Prostate gland (tissue), 2 donors: Measurements from ENCODE around the gene PNISR. TPM values are rescaled to one million over a fixed set of nuclear protein-coding genes. Genes with fewer than 3 reads are reported as not detected.

Experiments
- DNase-seq: peaks from one replicate; pipeline ENCODE4 v3.0.0-alpha.2; 2019; ENCODE audit warnings: low spot score
- H3K27ac ChIP-seq, 2 donors: fragments of 200-600 bp; sonication (generic); 2 replicates each; pipeline ENCODE4 v1.5.1; 2017 to 2019
- H3K27me3 ChIP-seq: fragments of 200-600 bp; sonication (generic); replicated peaks from 2 replicates; pipeline ENCODE4 v1.5.1; 2019; ENCODE audit not compliant: insufficient read depth
- H3K36me3 ChIP-seq, 2 donors: fragments of 200-600 bp; sonication (generic); 1 replicate in 1 of 2; 2 replicates in 1 of 2; pipeline versions ENCODE4 v1.5.1 to v1.8.1; 2017 to 2019
- H3K4me1 ChIP-seq: fragments of 200-600 bp; sonication (generic); replicated peaks from 2 replicates; pipeline ENCODE4 v1.5.1; 2019
- H3K4me3 ChIP-seq, 2 donors: fragments of 200-600 bp; sonication (generic); 2 replicates each; pipeline ENCODE4 v1.5.1; 2017 to 2019
- H3K9me3 ChIP-seq: fragments of 200-600 bp; sonication (generic); 2 replicates; pipeline ENCODE4 v1.5.1; 2017
- POLR2A ChIP-seq: fragments of 450-650 bp; IDR thresholded peaks from one replicate; pipeline ENCODE4 v1.6.1; 2016; ENCODE audit warnings: antibody characterized with exemption, mild to moderate bottlenecking
- POLR2AphosphoS5 ChIP-seq: sonication (generic); formaldehyde crosslinking; IDR thresholded peaks from one replicate; pipeline ENCODE4 v1.6.1; 2017; ENCODE audit warnings: antibody characterized with exemption
- WGBS: methylation state at CpG from one replicate; pipeline ENCODE4 v1.1.5; 2018; 5-methylcytosine and 5-hydroxymethylcytosine counted together
- intact Hi-C: fragments of 100-400 bp; cut with DNase I; formaldehyde crosslinking; loops from one replicate; pipeline ENCODE4 v1.14.2; 2022
- total RNA-seq, 2 donors: library from RNA; depleted of rRNA; stranded (reverse); fragments of >200 nt; gene quantifications; one replicate each; pipeline ENCODE4 v1.1.0, GENCODE V29; 2016
- TF ChIP-seq, protein P1 (sequence below), 4 experiments: fragments of 200-600 bp in 2 of 4; fragments of 450-650 bp in 2 of 4; sonication (generic) in 2 of 4; IDR thresholded peaks; 1 replicate in 3 of 4; 2 replicates in 1 of 4; pipeline ENCODE4 v1.5.1; 2016 to 2019; ENCODE audit warnings: antibody characterized with exemption in 4 of 4, mild to moderate bottlenecking in 2 of 4, moderate library complexity in 2 of 4

The PNISR gene
- total RNA-seq, 2 donors from 2014 or later = 62.0 to 161 TPM

DNA sequence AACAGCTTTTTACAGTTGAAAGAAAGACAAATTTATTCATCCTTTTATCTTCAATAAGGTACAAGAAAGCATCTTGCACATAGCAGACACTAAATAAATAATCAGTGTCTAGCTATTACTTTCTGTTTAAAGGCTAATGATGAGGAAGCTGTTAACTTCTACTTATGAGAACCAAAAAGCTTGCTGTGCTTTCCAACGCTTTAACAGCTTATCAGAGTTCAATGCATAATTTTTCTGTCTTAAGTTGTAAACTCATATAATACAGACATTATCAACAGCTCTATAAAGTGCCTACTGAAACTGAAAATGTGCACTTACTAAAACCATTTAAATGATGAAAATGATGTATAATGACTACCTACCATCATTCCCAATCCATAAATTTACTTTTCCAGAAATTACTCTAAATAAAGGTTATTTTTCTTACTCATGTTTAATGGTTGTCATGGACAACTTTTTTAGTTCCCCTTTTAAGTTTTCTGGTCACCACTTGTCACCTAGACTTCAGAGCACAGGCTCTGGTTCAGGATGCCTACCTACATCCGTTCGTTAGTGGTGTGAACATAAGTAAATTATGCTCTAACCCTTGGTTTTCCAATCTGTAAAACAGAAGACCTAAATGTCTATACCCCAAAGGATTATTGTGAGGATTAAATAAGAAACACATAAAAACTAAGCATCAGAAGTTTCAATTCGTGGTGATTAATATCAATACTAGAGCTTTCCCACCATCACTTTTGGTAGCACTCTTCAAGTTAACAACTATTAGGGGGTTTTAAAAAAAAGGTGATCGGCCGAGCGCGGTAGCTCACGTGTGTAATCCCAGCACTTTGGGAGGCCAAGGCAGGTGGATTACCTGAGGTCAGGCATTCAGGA is 8.0 kb downstream of the PNISR start:
- Histone ChIP-seq H3K27me3 (no peaks in the 10 kb centered on the region), H3K27ac (no peak overlapping the region), H3K36me3 (no peaks in the 10 kb centered on the region), H3K4me1 (no peaks in the 10 kb centered on the region), H3K4me3 (no peak overlapping the region), H3K9me3 (no peaks in the 10 kb centered on the region)
- TF ChIP-seq POLR2A (no peak), POLR2AphosphoS5 (no peak)
- TF ChIP-seq, protein P1, sequence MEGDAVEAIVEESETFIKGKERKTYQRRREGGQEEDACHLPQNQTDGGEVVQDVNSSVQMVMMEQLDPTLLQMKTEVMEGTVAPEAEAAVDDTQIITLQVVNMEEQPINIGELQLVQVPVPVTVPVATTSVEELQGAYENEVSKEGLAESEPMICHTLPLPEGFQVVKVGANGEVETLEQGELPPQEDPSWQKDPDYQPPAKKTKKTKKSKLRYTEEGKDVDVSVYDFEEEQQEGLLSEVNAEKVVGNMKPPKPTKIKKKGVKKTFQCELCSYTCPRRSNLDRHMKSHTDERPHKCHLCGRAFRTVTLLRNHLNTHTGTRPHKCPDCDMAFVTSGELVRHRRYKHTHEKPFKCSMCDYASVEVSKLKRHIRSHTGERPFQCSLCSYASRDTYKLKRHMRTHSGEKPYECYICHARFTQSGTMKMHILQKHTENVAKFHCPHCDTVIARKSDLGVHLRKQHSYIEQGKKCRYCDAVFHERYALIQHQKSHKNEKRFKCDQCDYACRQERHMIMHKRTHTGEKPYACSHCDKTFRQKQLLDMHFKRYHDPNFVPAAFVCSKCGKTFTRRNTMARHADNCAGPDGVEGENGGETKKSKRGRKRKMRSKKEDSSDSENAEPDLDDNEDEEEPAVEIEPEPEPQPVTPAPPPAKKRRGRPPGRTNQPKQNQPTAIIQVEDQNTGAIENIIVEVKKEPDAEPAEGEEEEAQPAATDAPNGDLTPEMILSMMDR (IDR thresholded peaks at IDR 0.05) = no peak
- intact Hi-C loops = no loop called here
- DNase-seq = no peak
- 82% methylated on average over 9 of the region's 9 CpGs for WGBS

DNA sequence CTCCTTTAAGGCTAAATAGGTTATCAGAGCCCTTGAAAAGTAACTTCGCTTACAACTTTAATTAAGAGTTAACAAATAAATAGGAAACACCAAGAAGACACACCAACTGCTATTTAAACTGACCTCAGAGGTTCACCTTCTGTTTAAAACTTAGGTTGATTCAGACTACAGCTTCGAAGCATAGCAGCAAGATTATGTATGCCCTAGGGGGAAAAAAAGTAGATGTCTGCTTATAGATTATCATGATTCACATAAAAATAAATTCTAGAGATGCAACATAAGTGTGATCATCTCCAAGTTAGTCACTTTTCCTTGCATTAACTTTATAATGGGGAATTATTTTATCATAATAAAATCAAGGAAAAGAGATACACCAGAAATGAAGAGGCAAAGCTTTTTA is 8.9 kb downstream of the PNISR start:
- WGBS = 82% methylated on average over 2 of the region's 2 CpGs
- Histone ChIP-seq H3K27me3 (no peaks in the 10 kb centered on the region), H3K9me3 (no peaks in the 10 kb centered on the region), H3K36me3 (no peaks in the 10 kb centered on the region), H3K27ac (no peak overlapping the region), H3K4me3 (no peak overlapping the region), H3K4me1 (no peaks in the 10 kb centered on the region)
- DNase-seq = no peak
- intact Hi-C loops = no loop called here
- no peak for TF ChIP-seq POLR2AphosphoS5

DNA sequence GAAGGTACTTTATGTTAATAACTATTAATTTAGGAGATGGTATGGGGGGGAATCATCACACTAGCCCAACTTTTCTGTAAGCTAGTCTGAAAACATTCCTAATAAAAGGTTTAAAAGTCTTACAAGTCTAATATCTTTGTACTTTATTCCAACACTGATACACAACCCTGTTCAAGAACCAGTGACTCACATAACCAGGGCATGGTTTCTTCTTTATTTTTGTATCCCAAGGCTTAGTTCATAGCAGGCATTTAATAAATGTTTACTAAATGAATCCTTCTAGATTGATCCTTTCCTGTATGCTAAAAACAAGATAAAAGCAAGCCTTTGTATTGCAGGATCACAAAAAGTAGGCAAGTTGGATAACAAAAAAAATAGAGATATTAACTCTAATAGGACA is 9.7 kb downstream of the PNISR start:
- H3K27me3 ChIP-seq = no peaks in the 10 kb centered on the region
- intact Hi-C loops = no loop called here
- TF ChIP-seq, protein P1 (IDR thresholded peaks at IDR 0.05) = no peak
- TF ChIP-seq POLR2AphosphoS5 (no peak), POLR2A (no peak)
- no peak overlapping the region for H3K27ac ChIP-seq
- no peak overlapping the region for H3K4me3 ChIP-seq
- H3K4me1 ChIP-seq = no peaks in the 10 kb centered on the region
- H3K9me3 ChIP-seq = no peaks in the 10 kb centered on the region
- DNase-seq = no peak
- no peaks in the 10 kb centered on the region for H3K36me3 ChIP-seq

DNA sequence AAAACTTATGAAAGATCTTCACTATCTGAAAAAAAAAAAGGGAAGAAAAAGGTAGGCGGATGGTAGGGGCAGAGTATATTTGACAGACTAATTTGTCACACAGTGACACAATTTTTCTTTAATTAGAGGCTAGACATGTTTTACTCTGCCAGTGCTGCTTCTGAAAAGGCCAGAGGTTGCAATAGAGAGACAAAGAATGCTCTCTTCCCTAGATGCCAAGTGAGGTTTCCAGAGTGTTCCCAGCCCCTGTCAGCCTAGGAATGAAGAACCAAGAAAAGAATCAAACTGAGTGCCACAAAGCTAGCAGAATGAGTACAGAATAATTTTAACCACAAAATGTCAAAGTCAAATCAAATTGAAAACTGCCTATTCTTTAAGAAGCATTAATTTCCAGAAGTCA is 13.0 kb downstream of the PNISR start:
- H3K27me3 ChIP-seq = no peaks in the 10 kb centered on the region
- no peaks in the 10 kb centered on the region for H3K4me1 ChIP-seq
- H3K9me3 ChIP-seq = no peaks in the 10 kb centered on the region
- peaks cover 0 to 4% of the 10 kb centered on the region in 2 donors for H3K36me3 ChIP-seq
- 74% methylated on average over 1 of the region's 1 CpG for WGBS
- no peak for DNase-seq
- intact Hi-C loops = no loop called here
- no peak for TF ChIP-seq POLR2A
- TF ChIP-seq, protein P1 (IDR thresholded peaks at IDR 0.05) = no peak
- no peak for TF ChIP-seq POLR2AphosphoS5
- no peak overlapping the region for H3K4me3 ChIP-seq
- no peak overlapping the region for H3K27ac ChIP-seq

DNA sequence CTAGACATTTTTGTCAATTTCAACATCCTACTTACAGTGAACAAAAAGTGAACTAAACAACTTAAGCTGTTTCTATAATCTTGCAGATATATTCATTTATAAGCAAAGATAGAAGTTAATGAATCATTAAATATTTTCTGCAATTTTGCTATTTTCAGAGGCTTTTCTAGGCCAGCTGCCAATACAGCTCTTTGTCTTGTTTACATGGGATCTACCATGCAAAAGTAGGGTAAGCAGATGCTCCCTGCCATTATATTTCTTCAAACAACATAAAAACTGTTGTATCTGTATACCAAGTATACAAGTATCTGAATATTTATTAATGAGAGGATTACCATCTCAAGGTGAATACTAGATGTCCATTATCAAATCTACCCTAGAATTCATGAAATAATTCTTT is 15.4 kb downstream of the PNISR start:
- no peaks in the 10 kb centered on the region for H3K9me3 ChIP-seq
- intact Hi-C loops = no loop called here
- H3K27me3 ChIP-seq = no peaks in the 10 kb centered on the region
- no peaks in the 10 kb centered on the region for H3K4me1 ChIP-seq
- no peak for DNase-seq
- no peak overlapping the region for H3K27ac ChIP-seq
- peaks cover 3 to 4% of the 10 kb centered on the region in 2 donors for H3K36me3 ChIP-seq
- TF ChIP-seq POLR2A (no peak), POLR2AphosphoS5 (no peak)
- TF ChIP-seq, protein P1 (IDR thresholded peaks at IDR 0.05) = no peak
- no peak overlapping the region for H3K4me3 ChIP-seq
